ENCODE measurements around the gene ACACB. TPM values are rescaled to one million over a fixed set of nuclear protein-coding genes. Genes with fewer than 3 reads are reported as not detected.

The ACACB gene
- total RNA-seq, 1 experiment from 2014 or later, result 20.0 TPM

- ATAC-seq (no peak), DNase-seq (ENCODE audit: low spot score) (no peak)
- ChIA-PET CTCF (interaction anchor here (1.0 kb wide), 2 partner anchors 19 to 279 kb away, joined by 3 read pairs; no protein-coding TSS in a partner anchor), POLR2A (no interaction called here)
- H3K27ac Mint-ChIP-seq, result no peak overlapping the region
- TF ChIP-seq ZNF317 (CRISPR knock-in tag; IDR thresholded peaks at IDR 0.05; ENCODE audit: borderline replicate concordance, low read depth), result no peak
- no peak for TF ChIP-seq TEAD4 (CRISPR knock-in tag; IDR thresholded peaks at IDR 0.05)
- TF ChIP-seq ZNF416 (CRISPR knock-in tag; IDR thresholded peaks at IDR 0.05), result no peak
- no peak for TF ChIP-seq NFYB (CRISPR knock-in tag; conservative IDR thresholded peaks at IDR 0.05; ENCODE audit: low read depth)
- no peak for TF ChIP-seq MYBL2 (CRISPR knock-in tag; IDR thresholded peaks at IDR 0.05)
- TF ChIP-seq CTCF (IDR thresholded peaks at IDR 0.05), result no peak
- no peak for TF ChIP-seq NR1H2 (CRISPR knock-in tag; IDR thresholded peaks at IDR 0.05)
- TF ChIP-seq GRHL2 (CRISPR knock-in tag; IDR thresholded peaks at IDR 0.05; ENCODE audit: insufficient replicate concordance, severe bottlenecking), result no peak
- TF ChIP-seq OVOL2 (CRISPR knock-in tag; IDR thresholded peaks at IDR 0.05; ENCODE audit: borderline replicate concordance), result no peak
- no peak for TF ChIP-seq ERG (CRISPR knock-in tag; IDR thresholded peaks at IDR 0.05)
- no peak for TF ChIP-seq CREB1 (CRISPR knock-in tag; IDR thresholded peaks at IDR 0.05)
- no peak for TF ChIP-seq JUN (CRISPR knock-in tag; IDR thresholded peaks at IDR 0.05)
- H3K36me3 Mint-ChIP-seq, result no peaks in the 10 kb centered on the region; the same call in 1 of the 2 replicates
- H3K9me3 Mint-ChIP-seq, result no peaks in the 10 kb centered on the region; the same call in 1 of the 2 replicates
- H3K4me1 Mint-ChIP-seq, result peaks cover 18% of the 10 kb centered on the region
- H3K4me3 Mint-ChIP-seq, result no peak overlapping the region
- H3K27me3 Mint-ChIP-seq (ENCODE audit: low read depth), result no peaks in the 10 kb centered on the region
Measured at GRCh38 chr12:109115404-109115757, 1.0 kb upstream of the ACACB start.

- ChIA-PET POLR2A (interaction anchor here (0.7 kb wide), 1 partner anchor 10 kb away, joined by 7 read pairs; no protein-coding TSS in a partner anchor), CTCF (interaction anchor here (0.8 kb wide), 1 partner anchor 18 kb away, joined by 3 read pairs; no protein-coding TSS in a partner anchor)
- no peak for TF ChIP-seq HMGA2 (CRISPR knock-in tag; IDR thresholded peaks at IDR 0.05)
- no peak for TF ChIP-seq ZNF281 (CRISPR knock-in tag; IDR thresholded peaks at IDR 0.05)
- no peak for TF ChIP-seq HMGXB4 (CRISPR knock-in tag; IDR thresholded peaks at IDR 0.05)
- no peaks in the 10 kb centered on the region; the same call in 1 of the 2 replicates for H3K9me3 Mint-ChIP-seq
- no peak overlapping the region for H3K27ac Mint-ChIP-seq
- H3K4me3 Mint-ChIP-seq, result no peak overlapping the region
- no peaks in the 10 kb centered on the region; the same call in 1 of the 2 replicates for H3K27me3 Mint-ChIP-seq (ENCODE audit: low read depth)
- ATAC-seq, result no peak
- no peak for DNase-seq (ENCODE audit: low spot score)
- H3K4me1 Mint-ChIP-seq, result peaks cover 11% of the 10 kb centered on the region
- H3K36me3 Mint-ChIP-seq, result no peaks in the 10 kb centered on the region
Measured at GRCh38 chr12:109116611-109116949, 193 bp downstream of the ACACB start.

- no peak for DNase-seq (ENCODE audit: low spot score)
- H3K4me1 Mint-ChIP-seq, result peaks cover 9% of the 10 kb centered on the region
- TF ChIP-seq IRF2 (CRISPR knock-in tag; IDR thresholded peaks at IDR 0.05; ENCODE audit: borderline replicate concordance, low read depth) (no peak), ZNF219 (CRISPR knock-in tag; IDR thresholded peaks at IDR 0.05; ENCODE audit: borderline replicate concordance) (no peak), MAX (CRISPR knock-in tag; IDR thresholded peaks at IDR 0.05) (no peak), MXD4 (CRISPR knock-in tag; IDR thresholded peaks at IDR 0.05; ENCODE audit: borderline replicate concordance) (no peak), ZNF232 (CRISPR knock-in tag; IDR thresholded peaks at IDR 0.05) (no peak), IRF1 (CRISPR knock-in tag; IDR thresholded peaks at IDR 0.05) (no peak), E2F4 (CRISPR knock-in tag; IDR thresholded peaks at IDR 0.05; ENCODE audit: borderline replicate concordance, low read depth) (no peak), MYBL2 (CRISPR knock-in tag; IDR thresholded peaks at IDR 0.05) (no peak)
Measured at GRCh38 chr12:109120095-109120494, 3.7 kb downstream of the ACACB start.

More at GRCh38 chr12:109120095-109120494, 3.7 kb downstream of the ACACB start:
- Mint-ChIP-seq H3K27me3 (ENCODE audit: low read depth) (no peaks in the 10 kb centered on the region; the same call in 1 of the 2 replicates), H3K4me3 (no peak overlapping the region), H3K36me3 (no peaks in the 10 kb centered on the region), H3K9me3 (no peaks in the 10 kb centered on the region), H3K27ac (no peak overlapping the region)
- CTCF ChIA-PET, result interaction anchor here (0.7 to 1.7 kb wide), 3 partner anchors 8 to 265 kb away, joined by 3 to 9 read pairs (median 3); no protein-coding TSS in a partner anchor
- POLR2A ChIA-PET, result no interaction called here
- ATAC-seq, result no peak
